Endodermal cell (in vitro differentiated cells): ENCODE results near the gene TNS3. TPM values are rescaled to one million over a fixed set of nuclear protein-coding genes. Genes with fewer than 3 reads are reported as not detected.
A peak's percentile ranks its signal among the peaks of the same experiment; 100 is the strongest.

ENCODE experiments used
- DNase-seq: peaks from one replicate; pipeline ENCODE4 v3.0.0-alpha.2; 2017
- H3K27ac ChIP-seq: 2 replicates; pipeline ENCODE4 v1.5.1; 2013; ENCODE audit warnings: mild to moderate bottlenecking, low read depth, low read length, moderate library complexity
- H3K27me3 ChIP-seq: 2 replicates; pipeline ENCODE4 v1.6.1; 2013; ENCODE audit warnings: mild to moderate bottlenecking, low read length, moderate library complexity; ENCODE audit not compliant: insufficient read depth, control insufficient read depth, poor library complexity, severe bottlenecking
- H3K36me3 ChIP-seq: 2 replicates; pipeline ENCODE4 v1.7.0; 2013; ENCODE audit warnings: mild to moderate bottlenecking, low read length, moderate library complexity; ENCODE audit not compliant: control insufficient read depth, insufficient read depth
- H3K4me1 ChIP-seq: one replicate; pipeline ENCODE4 v1.7.0; 2013; ENCODE audit warnings: low read length; ENCODE audit not compliant: control insufficient read depth, insufficient read depth
- H3K4me3 ChIP-seq: 2 replicates; pipeline ENCODE4 v1.5.1; 2013; ENCODE audit warnings: mild to moderate bottlenecking, low read length, moderate library complexity
- H3K9ac ChIP-seq: 2 replicates; pipeline ENCODE4 v1.6.1; 2013; ENCODE audit warnings: mild to moderate bottlenecking, low read length, moderate library complexity; ENCODE audit not compliant: poor library complexity, severe bottlenecking; ENCODE audit errors: extremely low read depth
- H3K9me3 ChIP-seq: 2 replicates; pipeline ENCODE4 v1.6.1; 2013; ENCODE audit warnings: mild to moderate bottlenecking, low read length, moderate library complexity; ENCODE audit not compliant: control insufficient read depth
- H3K27ac Mint-ChIP-seq: 2 replicates; pipeline ENCODE4 v1.8.0; 2020; ENCODE audit warnings: mixed read lengths
- H3K27me3 Mint-ChIP-seq: 2 replicates; pipeline ENCODE4 v1.8.0; 2021; ENCODE audit warnings: mild to moderate bottlenecking, mixed read lengths; ENCODE audit not compliant: insufficient read depth
- H3K36me3 Mint-ChIP-seq: 2 replicates; pipeline ENCODE4 v1.8.0; 2020; ENCODE audit warnings: low read depth, mixed read lengths
- H3K4me1 Mint-ChIP-seq: 2 replicates; pipeline ENCODE4 v1.8.0; 2020; ENCODE audit warnings: mixed read lengths
- H3K4me3 Mint-ChIP-seq: 2 replicates; pipeline ENCODE4 v1.8.0; 2020; ENCODE audit warnings: mild to moderate bottlenecking, moderate library complexity, mixed read lengths
- H3K9me3 Mint-ChIP-seq: 2 replicates; pipeline ENCODE4 v1.8.0; 2020; ENCODE audit warnings: mild to moderate bottlenecking, mixed read lengths
- WGBS, 2 experiments: methylation state at CpG; one replicate each; pipeline versions ENCODE4 v1.1.5 to v1.1.7; 2013; ENCODE audit warnings: missing lambda C conversion rate in 2 of 2, mixed read lengths in 1 of 2; ENCODE audit not compliant: insufficient coverage in 1 of 2, insufficient read length in 1 of 2; 5-methylcytosine and 5-hydroxymethylcytosine counted together
- total RNA-seq, 2 donors: library from RNA; stranded (reverse); fragmentation: NEBNext Ultra II Directional in 1 of 2; extraction: Animal tissue kit (Norgen Biotek cat#: 25700) in 1 of 2; gene quantifications; 2 replicates in 1 of 2; 3 replicates in 1 of 2; pipeline ENCODE4 v1.2.1, GENCODE V29; 2021
- TF ChIP-seq, protein P1 (sequence below): fragments of 200-600 bp; sonication (generic); conservative IDR thresholded peaks from 2 replicates; pipeline ENCODE4 v1.5.0; 2021; ENCODE audit warnings: antibody characterized with exemption, mild to moderate bottlenecking

TNS3 gene
- total RNA-seq, 2 donors from 2014 or later: 33.8 to 38.5 TPM

DNA sequence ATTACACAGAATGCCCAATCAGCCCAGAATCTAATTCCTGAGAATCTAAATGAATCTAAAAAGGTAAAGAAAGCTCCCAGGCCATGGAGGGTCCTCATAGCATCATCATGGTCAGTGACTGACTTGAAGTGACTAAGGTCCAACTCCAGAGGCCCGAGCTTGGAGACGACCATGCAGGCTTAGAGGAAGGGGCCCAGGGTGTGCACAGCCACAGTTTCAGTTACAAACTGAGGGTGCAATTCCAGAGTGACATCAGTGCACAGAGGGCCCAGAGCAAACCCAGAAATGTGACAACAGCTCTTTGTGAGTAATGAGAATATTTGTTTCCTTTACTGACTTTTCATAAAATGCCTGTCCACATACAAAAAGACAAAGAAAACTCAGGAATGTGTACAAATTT, 170.0 kb downstream of the TNS3 start:
- H3K27ac Mint-ChIP-seq: no peak overlapping the region
- H3K4me1 Mint-ChIP-seq: peaks cover 11% of the 10 kb centered on the region
- no peaks in the 10 kb centered on the region for H3K9me3 Mint-ChIP-seq
- H3K4me1 ChIP-seq: peaks cover 7% of the 10 kb centered on the region
- H3K4me3 Mint-ChIP-seq: no peak overlapping the region
- H3K9me3 ChIP-seq: no peaks in the 10 kb centered on the region
- DNase-seq: peak; percentile 13
- H3K27me3 ChIP-seq: no peaks in the 10 kb centered on the region
- TF ChIP-seq, protein P1, sequence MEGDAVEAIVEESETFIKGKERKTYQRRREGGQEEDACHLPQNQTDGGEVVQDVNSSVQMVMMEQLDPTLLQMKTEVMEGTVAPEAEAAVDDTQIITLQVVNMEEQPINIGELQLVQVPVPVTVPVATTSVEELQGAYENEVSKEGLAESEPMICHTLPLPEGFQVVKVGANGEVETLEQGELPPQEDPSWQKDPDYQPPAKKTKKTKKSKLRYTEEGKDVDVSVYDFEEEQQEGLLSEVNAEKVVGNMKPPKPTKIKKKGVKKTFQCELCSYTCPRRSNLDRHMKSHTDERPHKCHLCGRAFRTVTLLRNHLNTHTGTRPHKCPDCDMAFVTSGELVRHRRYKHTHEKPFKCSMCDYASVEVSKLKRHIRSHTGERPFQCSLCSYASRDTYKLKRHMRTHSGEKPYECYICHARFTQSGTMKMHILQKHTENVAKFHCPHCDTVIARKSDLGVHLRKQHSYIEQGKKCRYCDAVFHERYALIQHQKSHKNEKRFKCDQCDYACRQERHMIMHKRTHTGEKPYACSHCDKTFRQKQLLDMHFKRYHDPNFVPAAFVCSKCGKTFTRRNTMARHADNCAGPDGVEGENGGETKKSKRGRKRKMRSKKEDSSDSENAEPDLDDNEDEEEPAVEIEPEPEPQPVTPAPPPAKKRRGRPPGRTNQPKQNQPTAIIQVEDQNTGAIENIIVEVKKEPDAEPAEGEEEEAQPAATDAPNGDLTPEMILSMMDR: no peak
- H3K4me3 ChIP-seq: no peak overlapping the region
- H3K36me3 ChIP-seq: peaks cover 26% of the 10 kb centered on the region
- H3K9ac ChIP-seq: no peak overlapping the region
- no peaks in the 10 kb centered on the region for H3K27me3 Mint-ChIP-seq
- peaks cover 41% of the 10 kb centered on the region for H3K36me3 Mint-ChIP-seq
- WGBS, 2 experiments: 79 to 93% methylated on average over 2 of the region's 2 CpGs
- H3K27ac ChIP-seq: no peak overlapping the region

DNA sequence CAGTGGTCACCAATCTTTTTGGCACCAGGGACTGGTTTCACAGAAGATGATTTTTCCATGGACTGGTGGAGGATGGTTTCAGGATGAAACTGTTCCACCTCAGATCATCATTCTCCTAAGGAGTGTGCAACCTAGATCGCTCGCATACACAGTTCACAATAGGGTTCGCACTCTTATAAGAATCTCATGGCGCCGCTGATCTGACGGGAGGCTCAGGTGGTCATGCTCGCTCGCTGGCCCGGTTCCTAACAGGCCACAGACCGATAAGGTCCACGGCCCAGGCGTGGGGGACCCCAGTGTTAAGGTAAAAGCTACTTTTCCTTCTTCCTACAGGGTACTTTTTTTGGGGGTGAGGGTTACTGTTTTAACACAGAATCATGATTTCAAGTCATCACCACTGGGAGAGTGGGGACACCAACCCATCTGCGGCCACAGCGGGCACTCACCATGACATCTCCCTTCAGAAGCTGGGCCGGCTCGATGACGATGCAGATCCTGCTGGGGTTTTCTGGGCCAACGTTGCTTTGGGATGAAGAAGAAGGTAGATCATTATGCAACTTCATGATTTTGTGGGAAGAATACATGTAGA, 170.5 kb downstream of the TNS3 start:
- no peaks in the 10 kb centered on the region for H3K9me3 Mint-ChIP-seq
- H3K36me3 ChIP-seq: peaks cover 26% of the 10 kb centered on the region

DNA sequence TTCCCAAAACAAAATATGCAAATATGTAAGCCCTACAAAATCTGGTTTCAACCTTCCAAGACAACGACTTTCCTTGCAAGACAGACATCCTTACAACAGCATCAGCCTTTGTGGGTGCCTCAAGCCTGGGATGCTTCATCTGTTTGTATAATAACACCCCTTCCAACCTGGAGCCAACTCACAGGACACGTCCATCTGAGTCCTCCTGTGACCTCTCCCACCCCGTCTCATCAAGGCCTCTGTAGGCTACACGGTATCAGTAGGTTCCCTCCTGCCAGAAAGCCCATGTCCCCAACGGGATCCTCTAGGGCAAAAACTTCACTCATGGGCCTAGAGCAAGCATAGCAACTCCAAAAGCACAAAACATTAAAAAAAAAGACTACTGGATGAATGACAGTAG, 173.2 kb downstream of the TNS3 start:
- Mint-ChIP-seq H3K4me1 (no peaks in the 10 kb centered on the region), H3K27ac (no peak overlapping the region), H3K36me3 (peaks cover 36% of the 10 kb centered on the region), H3K27me3 (no peaks in the 10 kb centered on the region), H3K9me3 (no peaks in the 10 kb centered on the region), H3K4me3 (no peak overlapping the region)
- no peaks in the 10 kb centered on the region for H3K9me3 ChIP-seq
- peaks cover 14% of the 10 kb centered on the region for H3K36me3 ChIP-seq
- 87 to 91% methylated on average over 4 to 5 of the region's 5 CpGs for WGBS, 2 experiments
- no peak overlapping the region for H3K27ac ChIP-seq
- no peak overlapping the region for H3K9ac ChIP-seq
- TF ChIP-seq, protein P1: no peak
- DNase-seq: peak; percentile 20
- no peak overlapping the region for H3K4me3 ChIP-seq
- H3K4me1 ChIP-seq: no peaks in the 10 kb centered on the region
- no peaks in the 10 kb centered on the region for H3K27me3 ChIP-seq

More for the DNA sequence above, 170.5 kb downstream of the TNS3 start:
- WGBS, 2 experiments: 90 to 98% methylated on average over 9 to 18 of the region's 18 CpGs
- no peaks in the 10 kb centered on the region for H3K27me3 ChIP-seq
- H3K4me1 ChIP-seq: peaks cover 4% of the 10 kb centered on the region
- H3K4me3 ChIP-seq: no peak overlapping the region
- peaks cover 5% of the 10 kb centered on the region for H3K4me1 Mint-ChIP-seq
- DNase-seq: peak; percentile 14
- no peak overlapping the region for H3K27ac ChIP-seq
- no peak overlapping the region for H3K9ac ChIP-seq
- no peak overlapping the region for H3K27ac Mint-ChIP-seq
- TF ChIP-seq, protein P1: no peak
- no peaks in the 10 kb centered on the region for H3K9me3 ChIP-seq
- no peak overlapping the region for H3K4me3 Mint-ChIP-seq
- H3K27me3 Mint-ChIP-seq: no peaks in the 10 kb centered on the region
- H3K36me3 Mint-ChIP-seq: peaks cover 41% of the 10 kb centered on the region
